Measurements from ENCODE around the gene SCARB1. TPM values are rescaled to one million over a fixed set of nuclear protein-coding genes. Genes with fewer than 3 reads are reported as not detected.

SCARB1 gene
- total and polyA plus RNA-seq, 9 of the 15 experiments (the other 6 are each of a cell fraction or from before 2014, with no cell fraction given), result 0.56 to 157 (median 52.8) TPM

DNA sequence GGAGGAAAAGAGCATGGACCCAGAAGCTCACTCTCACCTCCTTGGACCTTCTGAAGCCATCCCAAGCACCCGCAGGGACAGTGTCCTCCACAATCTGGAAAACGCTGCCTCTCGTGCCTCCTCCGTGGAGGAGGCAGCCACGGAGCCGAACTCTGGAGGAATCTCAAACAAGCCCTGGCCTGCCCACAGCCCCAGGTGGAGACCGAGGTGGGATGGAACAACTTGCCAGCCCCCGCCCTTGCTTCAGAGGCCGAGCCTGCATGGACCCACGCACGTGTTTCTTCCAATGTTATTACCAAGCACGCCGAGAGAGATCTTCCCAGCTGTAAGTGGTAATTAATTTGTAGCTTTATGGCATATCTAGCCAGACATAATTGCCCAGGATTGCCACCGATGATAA lies 61.3 kb downstream of the SCARB1 start (continued):
- TF ChIP-seq ZNF140 (CRISPR knock-in tag; IDR thresholded peaks at IDR 0.05) (no peak), ERF (CRISPR knock-in tag; IDR thresholded peaks at IDR 0.05) (no peak)

DNA sequence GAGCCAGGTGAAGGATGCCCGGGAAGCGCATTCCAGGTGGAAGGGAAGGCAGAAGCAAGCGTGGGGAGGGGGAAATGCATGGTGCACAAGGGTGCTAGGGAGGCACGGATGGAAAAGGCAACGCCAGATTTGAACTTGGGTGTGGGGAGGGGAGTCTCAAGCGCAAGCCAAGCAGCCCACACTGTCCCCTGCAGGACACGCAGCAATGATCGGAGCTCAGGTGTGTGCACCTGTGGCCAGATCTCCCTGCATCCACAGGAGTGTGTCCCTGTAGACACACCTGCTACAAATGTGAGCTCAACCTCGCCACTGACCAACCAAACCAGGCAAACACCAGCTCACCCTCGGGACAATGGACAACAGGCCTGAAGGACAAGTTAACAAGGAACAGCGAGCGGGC lies 63.2 kb downstream of the SCARB1 start:
- no peaks in the 10 kb centered on the region for H3K9me3 ChIP-seq (replicated peaks; ENCODE audit: control insufficient read depth, insufficient read depth, low read depth, low read length)
- no peak overlapping the region for H3K4me3 ChIP-seq
- no peaks in the 10 kb centered on the region for H3K9me1 ChIP-seq (ENCODE audit: control insufficient read depth, insufficient read depth, low read length)
- H3K4me1 ChIP-seq (replicated peaks in 1 of 2; ENCODE audit: control insufficient read depth in 2 of 2, insufficient read depth in 2 of 2, low read length in 2 of 2), result peaks cover 0 to 8% of the 10 kb centered on the region in 2 experiments; a peak in 1 of 5 replicates
- no peak overlapping the region for H3K4me2 ChIP-seq (ENCODE audit: insufficient read depth, low read length)
- no peak for FAIRE-seq
- ATAC-seq, result no peak
- H4K20me1 ChIP-seq (replicated peaks; ENCODE audit: control insufficient read depth, insufficient read depth, low read length), result 0 out of 2 replicates have a peak, but pooled peaks cover 4% of the 10 kb centered on the region
- peaks cover 91% of the 10 kb centered on the region for H3K36me3 ChIP-seq (ENCODE audit: control insufficient read depth, insufficient read depth, low read length)
- H3K27ac ChIP-seq (ENCODE audit: extremely low read depth, low read depth, low read length), result no peak overlapping the region
- DNase-seq (ENCODE audit: extremely low read depth in 1 of 4, low spot score in 3 of 4), result no peak
- no TSS peak for BruUV-seq (replicated peaks)
- H3K9ac ChIP-seq (ENCODE audit: insufficient read depth in 1 of 2, low read depth in 2 of 2, low read length in 2 of 2), result 0 out of 4 replicates have a peak overlapping the region, but pooled peaks of 1 of the 2 experiments have one; percentile 37
- 94% methylated on average over 12 of the region's 12 CpGs for WGBS (ENCODE audit: insufficient coverage, low coverage, missing lambda C conversion rate)
- ChIA-PET CTCF (ENCODE audit: low intra/inter-chr PET ratio) (no interaction called here), POLR2A (interaction anchor here (1.1 kb wide), 1 partner anchor 11 kb away, joined by 3 read pairs; no protein-coding TSS in a partner anchor)
- no peak overlapping the region for H2AFZ ChIP-seq (ENCODE audit: low read depth, low read length)
- H3K27me3 ChIP-seq (ENCODE audit: control insufficient read depth in 2 of 2, insufficient read depth in 2 of 2, low read length in 2 of 2), result no peaks in the 10 kb centered on the region
- H3K79me2 ChIP-seq (ENCODE audit: control insufficient read depth, insufficient read depth, low read length), result peaks cover 5% of the 10 kb centered on the region; the same call in 1 of the 3 replicates
- intact Hi-C loops (cut with micrococcal nuclease), result no loop called here
- in situ Hi-C loops (cut with MboI), result no loop called here
- no peak for TF ChIP-seq ZNF253 (CRISPR knock-in tag; conservative IDR thresholded peaks at IDR 0.05)
- TF ChIP-seq, protein P1, sequence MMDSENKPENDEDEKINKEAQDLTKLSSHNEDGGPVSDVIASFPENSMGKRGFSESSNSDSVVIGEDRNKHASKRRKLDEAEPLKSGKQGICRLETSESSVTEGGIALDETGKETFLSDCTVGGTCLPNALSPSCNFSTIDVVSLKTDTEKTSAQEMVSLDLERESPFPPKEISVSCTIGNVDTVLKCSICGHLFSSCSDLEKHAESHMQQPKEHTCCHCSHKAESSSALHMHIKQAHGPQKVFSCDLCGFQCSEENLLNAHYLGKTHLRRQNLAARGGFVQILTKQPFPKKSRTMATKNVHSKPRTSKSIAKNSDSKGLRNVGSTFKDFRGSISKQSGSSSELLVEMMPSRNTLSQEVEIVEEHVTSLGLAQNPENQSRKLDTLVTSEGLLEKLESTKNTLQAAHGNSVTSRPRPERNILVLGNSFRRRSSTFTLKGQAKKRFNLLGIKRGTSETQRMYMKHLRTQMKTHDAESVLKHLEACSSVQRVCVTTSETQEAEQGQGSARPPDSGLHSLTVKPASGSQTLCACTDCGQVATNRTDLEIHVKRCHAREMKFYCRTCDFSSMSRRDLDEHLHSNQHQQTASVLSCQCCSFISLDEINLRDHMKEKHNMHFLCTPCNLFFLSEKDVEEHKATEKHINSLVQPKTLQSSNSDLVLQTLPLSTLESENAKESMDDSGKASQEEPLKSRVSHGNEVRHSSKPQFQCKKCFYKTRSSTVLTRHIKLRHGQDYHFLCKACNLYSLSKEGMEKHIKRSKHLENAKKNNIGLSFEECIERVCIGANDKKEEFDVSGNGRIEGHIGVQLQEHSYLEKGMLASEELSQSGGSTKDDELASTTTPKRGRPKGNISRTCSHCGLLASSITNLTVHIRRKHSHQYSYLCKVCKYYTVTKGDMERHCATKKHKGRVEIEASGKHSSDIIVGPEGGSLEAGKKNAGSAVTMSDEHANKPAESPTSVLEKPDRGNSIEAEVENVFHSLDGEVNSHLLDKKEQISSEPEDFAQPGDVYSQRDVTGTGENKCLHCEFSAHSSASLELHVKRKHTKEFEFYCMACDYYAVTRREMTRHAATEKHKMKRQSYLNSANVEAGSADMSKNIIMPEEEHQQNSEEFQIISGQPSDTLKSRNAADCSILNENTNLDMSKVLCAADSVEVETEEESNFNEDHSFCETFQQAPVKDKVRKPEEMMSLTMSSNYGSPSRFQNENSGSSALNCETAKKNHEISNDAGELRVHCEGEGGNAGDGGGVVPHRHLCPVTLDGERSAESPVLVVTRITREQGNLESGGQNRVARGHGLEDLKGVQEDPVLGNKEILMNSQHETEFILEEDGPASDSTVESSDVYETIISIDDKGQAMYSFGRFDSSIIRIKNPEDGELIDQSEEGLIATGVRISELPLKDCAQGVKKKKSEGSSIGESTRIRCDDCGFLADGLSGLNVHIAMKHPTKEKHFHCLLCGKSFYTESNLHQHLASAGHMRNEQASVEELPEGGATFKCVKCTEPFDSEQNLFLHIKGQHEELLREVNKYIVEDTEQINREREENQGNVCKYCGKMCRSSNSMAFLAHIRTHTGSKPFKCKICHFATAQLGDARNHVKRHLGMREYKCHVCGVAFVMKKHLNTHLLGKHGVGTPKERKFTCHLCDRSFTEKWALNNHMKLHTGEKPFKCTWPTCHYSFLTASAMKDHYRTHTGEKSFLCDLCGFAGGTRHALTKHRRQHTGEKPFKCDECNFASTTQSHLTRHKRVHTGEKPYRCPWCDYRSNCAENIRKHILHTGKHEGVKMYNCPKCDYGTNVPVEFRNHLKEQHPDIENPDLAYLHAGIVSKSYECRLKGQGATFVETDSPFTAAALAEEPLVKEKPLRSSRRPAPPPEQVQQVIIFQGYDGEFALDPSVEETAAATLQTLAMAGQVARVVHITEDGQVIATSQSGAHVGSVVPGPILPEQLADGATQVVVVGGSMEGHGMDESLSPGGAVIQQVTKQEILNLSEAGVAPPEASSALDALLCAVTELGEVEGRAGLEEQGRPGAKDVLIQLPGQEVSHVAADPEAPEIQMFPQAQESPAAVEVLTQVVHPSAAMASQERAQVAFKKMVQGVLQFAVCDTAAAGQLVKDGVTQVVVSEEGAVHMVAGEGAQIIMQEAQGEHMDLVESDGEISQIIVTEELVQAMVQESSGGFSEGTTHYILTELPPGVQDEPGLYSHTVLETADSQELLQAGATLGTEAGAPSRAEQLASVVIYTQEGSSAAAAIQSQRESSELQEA (IDR thresholded peaks at IDR 0.05; ENCODE audit: low read depth), result no peak
- TF ChIP-seq, protein P2, sequence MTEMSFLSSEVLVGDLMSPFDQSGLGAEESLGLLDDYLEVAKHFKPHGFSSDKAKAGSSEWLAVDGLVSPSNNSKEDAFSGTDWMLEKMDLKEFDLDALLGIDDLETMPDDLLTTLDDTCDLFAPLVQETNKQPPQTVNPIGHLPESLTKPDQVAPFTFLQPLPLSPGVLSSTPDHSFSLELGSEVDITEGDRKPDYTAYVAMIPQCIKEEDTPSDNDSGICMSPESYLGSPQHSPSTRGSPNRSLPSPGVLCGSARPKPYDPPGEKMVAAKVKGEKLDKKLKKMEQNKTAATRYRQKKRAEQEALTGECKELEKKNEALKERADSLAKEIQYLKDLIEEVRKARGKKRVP (CRISPR knock-in tag; IDR thresholded peaks at IDR 0.05), result no peak
- TF ChIP-seq, protein P3, sequence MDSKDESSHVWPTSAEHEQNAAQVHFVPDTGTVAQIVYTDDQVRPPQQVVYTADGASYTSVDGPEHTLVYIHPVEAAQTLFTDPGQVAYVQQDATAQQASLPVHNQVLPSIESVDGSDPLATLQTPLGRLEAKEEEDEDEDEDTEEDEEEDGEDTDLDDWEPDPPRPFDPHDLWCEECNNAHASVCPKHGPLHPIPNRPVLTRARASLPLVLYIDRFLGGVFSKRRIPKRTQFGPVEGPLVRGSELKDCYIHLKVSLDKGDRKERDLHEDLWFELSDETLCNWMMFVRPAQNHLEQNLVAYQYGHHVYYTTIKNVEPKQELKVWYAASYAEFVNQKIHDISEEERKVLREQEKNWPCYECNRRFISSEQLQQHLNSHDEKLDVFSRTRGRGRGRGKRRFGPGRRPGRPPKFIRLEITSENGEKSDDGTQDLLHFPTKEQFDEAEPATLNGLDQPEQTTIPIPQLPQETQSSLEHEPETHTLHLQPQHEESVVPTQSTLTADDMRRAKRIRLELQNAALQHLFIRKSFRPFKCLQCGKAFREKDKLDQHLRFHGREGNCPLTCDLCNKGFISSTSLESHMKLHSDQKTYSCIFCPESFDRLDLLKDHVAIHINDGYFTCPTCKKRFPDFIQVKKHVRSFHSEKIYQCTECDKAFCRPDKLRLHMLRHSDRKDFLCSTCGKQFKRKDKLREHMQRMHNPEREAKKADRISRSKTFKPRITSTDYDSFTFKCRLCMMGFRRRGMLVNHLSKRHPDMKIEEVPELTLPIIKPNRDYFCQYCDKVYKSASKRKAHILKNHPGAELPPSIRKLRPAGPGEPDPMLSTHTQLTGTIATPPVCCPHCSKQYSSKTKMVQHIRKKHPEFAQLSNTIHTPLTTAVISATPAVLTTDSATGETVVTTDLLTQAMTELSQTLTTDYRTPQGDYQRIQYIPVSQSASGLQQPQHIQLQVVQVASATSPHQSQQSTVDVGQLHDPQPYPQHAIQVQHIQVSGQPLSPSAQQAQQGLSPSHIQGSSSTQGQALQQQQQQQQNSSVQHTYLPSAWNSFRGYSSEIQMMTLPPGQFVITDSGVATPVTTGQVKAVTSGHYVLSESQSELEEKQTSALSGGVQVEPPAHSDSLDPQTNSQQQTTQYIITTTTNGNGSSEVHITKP (IDR thresholded peaks at IDR 0.05; ENCODE audit: partially characterized antibody), result no peak
- TF ChIP-seq MAFF (IDR thresholded peaks at IDR 0.05; ENCODE audit: low read length), result no peak
